ENCODE results near the gene LAMC2. TPM values are rescaled to one million over a fixed set of nuclear protein-coding genes. Genes with fewer than 3 reads are reported as not detected.

LAMC2 gene
- 3.3 and 3.5 TPM in 2 replicates for total RNA-seq

DNA sequence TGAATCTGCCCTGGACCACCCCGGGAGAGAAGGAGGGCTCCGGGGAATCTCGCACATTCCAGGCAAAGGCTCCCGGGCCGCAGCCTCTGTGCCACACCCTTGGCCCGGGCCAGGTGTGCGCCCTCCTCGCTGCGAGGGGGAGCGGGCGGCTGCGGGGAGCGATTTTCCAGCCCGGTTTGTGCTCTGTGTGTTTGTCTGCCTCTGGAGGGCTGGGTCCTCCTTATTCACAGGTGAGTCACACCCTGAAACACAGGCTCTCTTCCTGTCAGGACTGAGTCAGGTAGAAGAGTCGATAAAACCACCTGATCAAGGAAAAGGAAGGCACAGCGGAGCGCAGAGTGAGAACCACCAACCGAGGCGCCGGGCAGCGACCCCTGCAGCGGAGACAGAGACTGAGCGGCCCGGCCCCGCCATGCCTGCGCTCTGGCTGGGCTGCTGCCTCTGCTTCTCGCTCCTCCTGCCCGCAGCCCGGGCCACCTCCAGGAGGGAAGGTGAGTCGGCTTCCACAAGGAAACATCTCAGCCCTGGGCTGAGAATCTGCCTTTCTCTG, at the start of gene LAMC2:
TSS of gene LAMC2 (plus strand) at position 324 of the 550 bp plus-strand sequence. CDS start at position 413, 89 bp downstream.
- Histone ChIP-seq H3K9me3 (ENCODE audit: low read depth, low read length) (no peaks in the 10 kb centered on the region), H4K20me1 (ENCODE audit: insufficient read depth, low read length) (no peaks in the 10 kb centered on the region), H3K4me2 (ENCODE audit: insufficient read depth, low read length) (peak within 1 kb of the TSS; percentile 56), H3K36me3 (ENCODE audit: insufficient read depth, low read length) (no peaks in the 10 kb centered on the region), H3K27ac (ENCODE audit: low read depth, low read length) (no peak within 1 kb of the TSS), H2AFZ (ENCODE audit: low read length) (peak within 1 kb of the TSS; percentile 56), H3K79me2 (ENCODE audit: insufficient read depth, low read length) (no peaks in the 10 kb centered on the region), H3K27me3 (ENCODE audit: insufficient read depth, low read length) (no peaks in the 10 kb centered on the region), H3K4me3 (ENCODE audit: insufficient read depth, low read length) (peak within 1 kb of the TSS; percentile 44), H3K4me1 (ENCODE audit: insufficient read depth, low read length) (peaks cover 4% of the 10 kb centered on the region)
- no peak for DNase-seq (ENCODE audit: insufficient read length, low spot score, missing footprints)
- TF ChIP-seq, protein P1, sequence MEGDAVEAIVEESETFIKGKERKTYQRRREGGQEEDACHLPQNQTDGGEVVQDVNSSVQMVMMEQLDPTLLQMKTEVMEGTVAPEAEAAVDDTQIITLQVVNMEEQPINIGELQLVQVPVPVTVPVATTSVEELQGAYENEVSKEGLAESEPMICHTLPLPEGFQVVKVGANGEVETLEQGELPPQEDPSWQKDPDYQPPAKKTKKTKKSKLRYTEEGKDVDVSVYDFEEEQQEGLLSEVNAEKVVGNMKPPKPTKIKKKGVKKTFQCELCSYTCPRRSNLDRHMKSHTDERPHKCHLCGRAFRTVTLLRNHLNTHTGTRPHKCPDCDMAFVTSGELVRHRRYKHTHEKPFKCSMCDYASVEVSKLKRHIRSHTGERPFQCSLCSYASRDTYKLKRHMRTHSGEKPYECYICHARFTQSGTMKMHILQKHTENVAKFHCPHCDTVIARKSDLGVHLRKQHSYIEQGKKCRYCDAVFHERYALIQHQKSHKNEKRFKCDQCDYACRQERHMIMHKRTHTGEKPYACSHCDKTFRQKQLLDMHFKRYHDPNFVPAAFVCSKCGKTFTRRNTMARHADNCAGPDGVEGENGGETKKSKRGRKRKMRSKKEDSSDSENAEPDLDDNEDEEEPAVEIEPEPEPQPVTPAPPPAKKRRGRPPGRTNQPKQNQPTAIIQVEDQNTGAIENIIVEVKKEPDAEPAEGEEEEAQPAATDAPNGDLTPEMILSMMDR (IDR thresholded peaks at IDR 0.05; ENCODE audit: extremely low read depth, low read depth, low read length) = no peak

DNA sequence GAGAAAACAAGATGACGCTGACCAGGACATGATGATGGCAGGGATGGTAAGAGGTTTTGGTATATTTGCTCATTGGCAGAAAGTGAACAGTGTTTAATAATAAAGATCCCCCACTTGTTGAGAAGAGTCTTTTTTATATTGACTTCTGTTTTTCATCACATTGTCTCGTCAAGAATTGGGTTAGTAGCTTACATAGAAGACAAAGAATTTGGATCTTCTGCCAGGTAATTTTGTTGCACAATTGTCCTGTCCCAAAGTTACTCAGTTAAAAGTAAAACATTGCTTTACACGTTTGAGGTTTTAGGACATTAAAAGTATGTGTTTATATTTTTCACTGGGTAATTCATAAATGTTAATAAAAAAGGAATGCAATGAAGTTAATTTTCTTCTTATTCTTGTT, 48.3 kb upstream of the LAMC2 start:
- Histone ChIP-seq H3K79me2 (ENCODE audit: insufficient read depth, low read length) (peaks cover 6% of the 10 kb centered on the region), H3K36me3 (ENCODE audit: insufficient read depth, low read length) (peaks cover 92% of the 10 kb centered on the region), H3K4me3 (ENCODE audit: insufficient read depth, low read length) (no peak overlapping the region), H4K20me1 (ENCODE audit: insufficient read depth, low read length) (no peaks in the 10 kb centered on the region), H3K27me3 (ENCODE audit: insufficient read depth, low read length) (no peaks in the 10 kb centered on the region), H3K27ac (ENCODE audit: low read depth, low read length) (peak overlapping the region; percentile 53), H3K9me3 (ENCODE audit: low read depth, low read length) (no peaks in the 10 kb centered on the region), H2AFZ (ENCODE audit: low read length) (no peak overlapping the region), H3K4me1 (ENCODE audit: insufficient read depth, low read length) (peaks cover 10% of the 10 kb centered on the region), H3K4me2 (ENCODE audit: insufficient read depth, low read length) (no peak overlapping the region)
- TF ChIP-seq, protein P1 (IDR thresholded peaks at IDR 0.05; ENCODE audit: extremely low read depth, low read depth, low read length) = no peak
- no peak for DNase-seq (ENCODE audit: insufficient read length, low spot score, missing footprints)

DNA sequence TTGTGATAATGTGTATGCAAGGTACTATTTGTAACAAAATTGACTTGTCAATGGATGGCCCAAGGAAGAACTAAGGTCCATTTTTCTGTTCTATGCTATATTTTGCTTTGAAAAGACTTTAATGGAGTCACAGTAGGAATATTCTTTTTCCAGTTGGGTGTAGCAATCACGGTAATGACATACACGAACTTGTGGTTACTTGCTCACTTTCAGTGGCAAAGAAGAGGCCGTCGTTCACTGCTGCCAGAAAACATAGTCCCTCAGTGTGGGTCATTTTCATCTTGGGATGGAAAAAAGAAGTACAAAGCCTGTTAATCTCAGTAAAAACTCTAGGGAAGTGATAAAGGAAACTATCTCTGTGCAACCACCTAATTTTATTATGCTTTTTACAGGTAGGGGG, 47.8 kb upstream of the LAMC2 start:
- H3K36me3 ChIP-seq (ENCODE audit: insufficient read depth, low read length) = peaks cover 93% of the 10 kb centered on the region
- peak overlapping the region; percentile 53 for H3K27ac ChIP-seq (ENCODE audit: low read depth, low read length)
- no peaks in the 10 kb centered on the region for H4K20me1 ChIP-seq (ENCODE audit: insufficient read depth, low read length)

DNA sequence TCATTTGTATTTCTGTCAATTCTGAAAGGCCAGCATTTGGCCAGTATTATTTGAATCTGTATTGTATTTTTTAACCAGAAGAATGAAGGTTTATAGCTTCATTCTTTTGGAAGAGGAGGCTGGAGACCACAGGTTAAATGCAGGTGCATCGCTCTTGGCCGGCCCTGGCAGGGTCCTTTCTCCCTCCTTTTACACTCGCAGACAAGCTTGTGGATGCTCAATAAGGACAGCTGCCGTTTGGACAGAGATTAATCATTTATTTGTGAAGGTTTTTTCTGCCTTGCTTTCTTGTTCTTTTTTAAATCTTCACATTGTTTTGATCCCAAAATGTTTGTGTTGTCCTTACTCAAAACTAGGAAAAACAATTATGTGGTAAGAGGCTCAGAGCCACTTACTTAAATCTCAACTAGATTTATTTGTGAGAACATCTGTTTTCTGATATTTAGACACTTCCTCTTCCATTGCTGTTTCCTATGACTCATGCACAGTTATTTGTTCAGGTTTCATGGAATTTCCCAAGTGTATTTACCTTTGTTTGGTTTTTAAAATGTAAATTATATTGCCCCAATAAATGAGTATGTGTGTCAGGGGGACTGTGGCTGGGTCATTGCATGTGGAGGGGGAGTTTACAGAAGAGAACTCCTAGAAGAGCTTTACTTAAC, 46.7 kb upstream of the LAMC2 start:
- peaks cover 4% of the 10 kb centered on the region for H3K79me2 ChIP-seq (ENCODE audit: insufficient read depth, low read length)
- no peak overlapping the region for H3K4me3 ChIP-seq (ENCODE audit: insufficient read depth, low read length)
- H4K20me1 ChIP-seq (ENCODE audit: insufficient read depth, low read length) = no peaks in the 10 kb centered on the region
- TF ChIP-seq, protein P1 (IDR thresholded peaks at IDR 0.05; ENCODE audit: extremely low read depth, low read depth, low read length) = no peak
- no peak overlapping the region for H3K4me2 ChIP-seq (ENCODE audit: insufficient read depth, low read length)
- no peak overlapping the region for H2AFZ ChIP-seq (ENCODE audit: low read length)
- no peak for DNase-seq (ENCODE audit: insufficient read length, low spot score, missing footprints)
- H3K9me3 ChIP-seq (ENCODE audit: low read depth, low read length) = no peaks in the 10 kb centered on the region
- H3K27me3 ChIP-seq (ENCODE audit: insufficient read depth, low read length) = no peaks in the 10 kb centered on the region
- H3K36me3 ChIP-seq (ENCODE audit: insufficient read depth, low read length) = peaks cover 93% of the 10 kb centered on the region
- H3K4me1 ChIP-seq (ENCODE audit: insufficient read depth, low read length) = peaks cover 10% of the 10 kb centered on the region
- peak overlapping the region; percentile 4 for H3K27ac ChIP-seq (ENCODE audit: low read depth, low read length)

More for the DNA sequence above, 47.8 kb upstream of the LAMC2 start:
- H3K4me1 ChIP-seq (ENCODE audit: insufficient read depth, low read length) = peaks cover 10% of the 10 kb centered on the region
- no peaks in the 10 kb centered on the region for H3K27me3 ChIP-seq (ENCODE audit: insufficient read depth, low read length)
- TF ChIP-seq, protein P1 (IDR thresholded peaks at IDR 0.05; ENCODE audit: extremely low read depth, low read depth, low read length) = no peak
- H3K4me3 ChIP-seq (ENCODE audit: insufficient read depth, low read length) = no peak overlapping the region
- H3K79me2 ChIP-seq (ENCODE audit: insufficient read depth, low read length) = peaks cover 6% of the 10 kb centered on the region
- no peaks in the 10 kb centered on the region for H3K9me3 ChIP-seq (ENCODE audit: low read depth, low read length)
- DNase-seq (ENCODE audit: insufficient read length, low spot score, missing footprints) = no peak
- no peak overlapping the region for H2AFZ ChIP-seq (ENCODE audit: low read length)
- no peak overlapping the region for H3K4me2 ChIP-seq (ENCODE audit: insufficient read depth, low read length)

All from osteoblast (primary cell).